Measurements from ENCODE around the gene BPIFB3. TPM values are rescaled to one million over a fixed set of nuclear protein-coding genes. Genes with fewer than 3 reads are reported as not detected.
"Not testable (repeated sequence)": the region's sequence is repeated elsewhere in the genome, so short reads cannot be mapped to it uniquely, and the experiment has no call there.

Gene BPIFB3
- polyA plus RNA-seq, 1 experiment: not detected

GRCh38 chr20:33108661-33109060 is 55.0 kb downstream of the BPIFB3 start:
- CTCF ChIA-PET: no interaction called here
- no peak overlapping the region for H3K27ac ChIP-seq (ENCODE audit: low read depth, low read length)
- no peak for DNase-seq (ENCODE audit: low read depth, low spot score)
- no peaks in the 10 kb centered on the region for H3K9me3 ChIP-seq (ENCODE audit: control insufficient read depth, insufficient read depth, low read length)
- POLR2A ChIA-PET: no interaction called here
- no peak overlapping the region for H3K4me3 ChIP-seq (ENCODE audit: low read depth, low read length)
- TF ChIP-seq CTCF (IDR thresholded peaks at IDR 0.05; ENCODE audit: low read depth, low read length): no peak
- no peaks in the 10 kb centered on the region for H3K27me3 ChIP-seq (ENCODE audit: control insufficient read depth, insufficient read depth, low read length)

DNA sequence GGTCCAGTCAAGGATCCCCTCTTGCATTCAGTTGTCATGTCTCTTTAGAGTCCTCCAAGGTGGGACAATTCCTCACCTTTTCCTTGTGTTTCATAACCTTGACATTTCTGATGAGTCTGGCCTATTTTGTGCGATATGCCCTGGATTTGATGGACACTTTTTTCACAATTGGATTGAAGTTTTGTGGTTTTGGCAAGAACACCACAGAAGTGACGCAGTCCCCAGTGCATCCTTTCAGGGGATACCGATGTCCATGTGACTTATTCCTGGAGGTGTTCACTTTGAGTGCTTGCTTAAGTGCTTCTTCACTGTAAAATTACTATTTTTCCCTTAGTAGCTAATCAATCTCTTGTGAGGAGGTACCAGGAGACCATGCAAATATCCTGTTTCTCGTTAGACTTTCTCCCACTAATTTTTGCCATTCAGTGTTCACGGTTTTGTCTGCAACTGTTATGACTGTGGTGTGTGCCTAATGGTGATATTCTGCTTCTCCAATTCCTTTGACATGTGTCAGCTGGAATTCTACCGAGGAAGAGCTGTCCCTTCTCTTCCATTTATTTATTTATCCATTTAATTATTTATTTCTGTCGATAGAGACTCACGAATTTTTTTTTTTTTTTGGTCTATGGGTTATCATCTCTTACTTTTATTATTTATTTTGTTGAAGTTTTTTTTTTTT is 56.6 kb downstream of the BPIFB3 start:
- ChIA-PET CTCF (no interaction called here), POLR2A (no interaction called here)
- H3K27me3 ChIP-seq (ENCODE audit: control insufficient read depth, insufficient read depth, low read length): no peaks in the 10 kb centered on the region
- no peak for TF ChIP-seq CTCF (IDR thresholded peaks at IDR 0.05; ENCODE audit: low read depth, low read length)
- DNase-seq (ENCODE audit: low read depth, low spot score): no peak
- no peak overlapping the region for H3K4me3 ChIP-seq (ENCODE audit: low read depth, low read length)
- no peak overlapping the region for H3K27ac ChIP-seq (ENCODE audit: low read depth, low read length)
- no peaks in the 10 kb centered on the region for H3K9me3 ChIP-seq (ENCODE audit: control insufficient read depth, insufficient read depth, low read length)

DNA sequence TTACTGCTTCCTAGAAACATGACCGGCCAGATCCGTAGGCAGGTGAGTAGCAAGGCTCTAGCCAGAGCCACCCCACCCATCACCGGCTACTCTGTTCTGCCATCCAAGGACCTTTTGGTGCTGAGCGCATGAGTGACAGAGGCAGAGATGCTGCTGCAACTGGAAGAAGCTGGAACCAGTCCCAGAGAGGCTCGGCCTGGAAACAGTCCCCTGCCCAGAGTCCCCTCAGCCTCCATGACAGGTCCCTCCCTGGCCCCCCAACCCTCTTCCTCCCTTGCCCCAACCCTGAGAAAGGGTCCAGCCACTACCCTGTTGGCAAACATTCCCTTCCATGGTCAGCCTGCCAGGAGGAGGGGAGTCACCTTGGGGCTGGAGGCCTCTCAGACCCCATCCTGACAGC is 57.6 kb downstream of the BPIFB3 start:
- ChIA-PET CTCF (no interaction called here), POLR2A (no interaction called here)
- H3K4me3 ChIP-seq (ENCODE audit: low read depth, low read length): no peak overlapping the region
- no peak for DNase-seq (ENCODE audit: low read depth, low spot score)
- no peak for TF ChIP-seq CTCF (IDR thresholded peaks at IDR 0.05; ENCODE audit: low read depth, low read length)
- H3K9me3 ChIP-seq (ENCODE audit: control insufficient read depth, insufficient read depth, low read length): no peaks in the 10 kb centered on the region
- H3K27ac ChIP-seq (ENCODE audit: low read depth, low read length): no peak overlapping the region
- H3K27me3 ChIP-seq (ENCODE audit: control insufficient read depth, insufficient read depth, low read length): no peaks in the 10 kb centered on the region

- ChIA-PET POLR2A (no interaction called here), CTCF (no interaction called here)
- Histone ChIP-seq H3K27me3 (ENCODE audit: control insufficient read depth, insufficient read depth, low read length) (no peaks in the 10 kb centered on the region), H3K9me3 (ENCODE audit: control insufficient read depth, insufficient read depth, low read length) (no peaks in the 10 kb centered on the region), H3K27ac (ENCODE audit: low read depth, low read length) (no peak overlapping the region), H3K4me3 (ENCODE audit: low read depth, low read length) (no peak overlapping the region)
- no peak for DNase-seq (ENCODE audit: low read depth, low spot score)
- no peak for TF ChIP-seq CTCF (IDR thresholded peaks at IDR 0.05; ENCODE audit: low read depth, low read length)
These were observed 59.1 kb downstream of the BPIFB3 start for GRCh38 chr20:33112547-33113386.

DNA sequence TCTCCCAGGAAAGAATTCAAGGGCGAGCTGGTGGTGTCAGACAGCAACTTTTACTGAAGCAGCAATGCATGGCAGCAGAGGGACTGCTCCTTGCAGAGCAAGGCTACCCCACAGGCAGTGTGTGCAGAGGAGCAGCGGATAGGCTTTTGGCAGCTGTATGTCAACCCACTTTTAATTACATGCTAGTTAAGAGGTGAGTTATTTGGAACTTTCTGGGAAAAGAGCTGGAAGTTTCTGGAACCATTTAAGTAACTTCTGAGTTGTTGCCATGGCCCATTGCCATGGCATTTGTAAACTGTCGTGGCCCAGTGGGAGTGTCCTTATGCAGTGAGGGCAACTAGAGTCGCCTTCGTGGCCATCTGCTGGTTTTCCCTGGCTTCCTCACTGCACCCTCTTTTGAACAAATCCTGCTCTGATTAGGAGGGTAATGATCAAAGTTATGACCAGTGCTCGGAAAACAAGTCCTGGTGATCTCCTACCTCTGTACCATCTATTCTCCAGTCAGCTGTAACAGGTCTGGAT is 59.7 kb downstream of the BPIFB3 start:
- no peaks in the 10 kb centered on the region for H3K27me3 ChIP-seq (ENCODE audit: control insufficient read depth, insufficient read depth, low read length)
- TF ChIP-seq CTCF (IDR thresholded peaks at IDR 0.05; ENCODE audit: low read depth, low read length): no peak
- ChIA-PET CTCF (interaction anchor here (0.6 kb wide), 1 partner anchor 10 kb away, joined by 4 read pairs; no protein-coding TSS in a partner anchor), POLR2A (no interaction called here)
- no peaks in the 10 kb centered on the region for H3K9me3 ChIP-seq (ENCODE audit: control insufficient read depth, insufficient read depth, low read length)
- no peak overlapping the region for H3K4me3 ChIP-seq (ENCODE audit: low read depth, low read length)
- DNase-seq (ENCODE audit: low read depth, low spot score): no peak
- H3K27ac ChIP-seq (ENCODE audit: low read depth, low read length): no peak overlapping the region

DNA sequence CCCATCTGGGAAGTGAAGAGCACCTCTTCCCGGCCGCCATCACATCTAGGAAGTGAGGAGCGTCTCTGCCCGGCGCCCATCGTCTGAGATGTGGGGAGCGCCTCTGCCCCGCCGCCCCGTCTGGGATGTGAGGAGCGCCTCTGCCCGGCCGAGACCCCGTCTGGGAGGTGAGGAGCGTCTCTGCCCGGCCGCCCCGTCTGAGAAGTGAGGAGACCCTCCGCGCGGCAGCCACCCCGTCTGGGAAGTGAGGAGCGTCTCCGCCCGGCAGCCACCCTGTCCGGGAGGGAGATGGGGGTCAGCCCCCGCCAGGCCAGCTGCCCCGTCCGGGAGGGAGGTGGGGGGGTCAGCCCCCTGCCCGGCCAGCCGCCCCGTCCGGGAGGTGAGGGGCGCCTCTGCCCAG is 61.8 kb downstream of the BPIFB3 start:
- CTCF ChIA-PET; H3K4me3 ChIP-seq (ENCODE audit: low read depth, low read length); DNase-seq (ENCODE audit: low read depth, low spot score); H3K9me3 ChIP-seq (ENCODE audit: control insufficient read depth, insufficient read depth, low read length); H3K27ac ChIP-seq (ENCODE audit: low read depth, low read length); POLR2A ChIA-PET; H3K27me3 ChIP-seq (ENCODE audit: control insufficient read depth, insufficient read depth, low read length): not testable (repeated sequence)

Data from AG04450 (cell line).